ENCODE data around the gene CDH4.

Gene CDH4

DNA sequence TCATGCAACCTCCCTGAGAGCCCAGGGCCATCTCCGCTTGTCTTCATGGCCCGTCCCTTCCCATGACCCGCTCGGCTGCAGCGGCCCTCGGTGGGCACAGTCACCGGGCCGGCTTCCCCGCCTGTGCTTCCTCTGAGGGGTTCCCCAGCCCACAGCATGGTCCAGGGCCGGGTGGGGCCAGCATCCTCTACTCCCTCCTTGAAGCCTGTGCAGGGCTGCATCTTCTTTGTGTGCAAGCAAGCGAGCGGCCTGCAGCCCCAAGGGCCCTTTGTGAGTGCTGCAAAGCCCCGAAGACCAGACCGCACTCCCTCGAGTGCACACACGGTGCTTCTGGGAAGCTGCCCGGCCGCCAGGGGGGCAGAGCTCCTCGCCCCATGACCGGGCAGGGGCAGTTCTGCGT lies 547.9 kb downstream of the CDH4 start:
- H3K4me1 ChIP-seq (ENCODE audit: control insufficient read depth in 1 of 2, insufficient read depth in 2 of 2, low read length in 2 of 2), result no peaks in the 10 kb centered on the region
- no peaks in the 10 kb centered on the region for H3K79me1 ChIP-seq (ENCODE audit: low read length)
- no peak overlapping the region for H2BK120ac ChIP-seq (ENCODE audit: insufficient read depth, low read length, poor library complexity)
- no peaks in the 10 kb centered on the region for H3K36me3 ChIP-seq (ENCODE audit: control insufficient read depth in 1 of 2, insufficient read depth in 2 of 2, low read length in 2 of 2)
- no peak overlapping the region for H3K27ac ChIP-seq (ENCODE audit: low read depth, low read length)
- no peak overlapping the region for H2AK5ac ChIP-seq (ENCODE audit: low read length)
- no CpG with 5 or more reads among the region's 21 CpGs for WGBS (ENCODE audit: extremely low coverage, insufficient coverage, insufficient read length)
- H3K27me3 ChIP-seq (ENCODE audit: insufficient read depth, low read length), result no peaks in the 10 kb centered on the region
- H3K14ac ChIP-seq (ENCODE audit: low read length), result no peak overlapping the region
- H3K9me3 ChIP-seq (ENCODE audit: insufficient read depth, low read depth, low read length), result peaks cover 3% of the 10 kb centered on the region
- no peak overlapping the region for H4K12ac ChIP-seq (ENCODE audit: low read depth, low read length)
- H2BK5ac ChIP-seq (ENCODE audit: low read depth, low read length, poor library complexity), result no peak overlapping the region
- H3K4me2 ChIP-seq (ENCODE audit: low read length), result no peak overlapping the region
- H3K18ac ChIP-seq (ENCODE audit: low read length), result no peak overlapping the region
- H2BK12ac ChIP-seq (ENCODE audit: low read length), result no peak overlapping the region
- no peak overlapping the region for H3K4me3 ChIP-seq (ENCODE audit: low read depth, low read length)
- H4K8ac ChIP-seq (ENCODE audit: low read depth, low read length), result no peak overlapping the region
- H3K9ac ChIP-seq (ENCODE audit: low read length), result no peak overlapping the region
- no peak overlapping the region for H3K23ac ChIP-seq (ENCODE audit: low read length)
- no peak overlapping the region for H2AFZ ChIP-seq (ENCODE audit: insufficient read depth, low read length, poor library complexity)
- no peak overlapping the region for H4K91ac ChIP-seq (ENCODE audit: low read depth, low read length)
- H3K79me2 ChIP-seq (ENCODE audit: control insufficient read depth, insufficient read depth, low read length, poor library complexity), result no peaks in the 10 kb centered on the region
- no peak overlapping the region for H3K4ac ChIP-seq (ENCODE audit: low read depth, low read length)
- DNase-seq, result no peak

DNA sequence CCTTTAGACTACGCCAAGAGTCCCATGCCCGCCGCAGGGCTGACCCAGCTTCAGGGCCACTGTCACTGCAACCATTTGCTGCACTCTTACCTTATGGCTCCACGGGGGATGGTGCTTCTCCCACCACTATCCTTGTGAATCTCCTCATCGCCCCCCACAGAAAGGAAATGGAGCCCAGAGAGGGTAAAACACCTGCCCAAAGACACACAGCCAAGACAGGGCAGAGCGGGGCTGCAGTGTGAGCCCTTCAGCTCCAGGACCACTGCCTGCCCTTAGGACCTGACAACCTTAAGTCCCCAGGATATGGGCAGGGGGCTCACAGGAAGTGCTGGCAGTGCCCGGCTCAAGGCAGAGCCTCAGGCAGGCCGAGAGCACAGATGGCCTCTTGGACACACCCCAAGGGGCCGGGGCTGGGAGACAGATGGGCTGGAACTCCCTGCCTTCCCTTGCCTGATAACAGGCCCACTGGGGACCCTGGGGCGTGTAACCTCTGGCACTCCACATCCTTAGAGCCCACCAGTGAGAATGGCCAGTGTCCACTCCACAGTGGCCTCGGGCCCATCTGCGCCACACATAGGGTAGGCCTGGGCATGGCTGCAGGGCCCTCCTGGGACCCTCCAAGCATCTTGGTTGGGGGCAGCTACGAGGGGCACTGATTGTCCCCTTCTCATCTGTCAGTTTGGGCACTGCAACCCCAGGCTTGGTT lies 548.5 kb downstream of the CDH4 start:
- H3K14ac ChIP-seq (ENCODE audit: low read length), result no peak overlapping the region
- no peak overlapping the region for H2BK5ac ChIP-seq (ENCODE audit: low read depth, low read length, poor library complexity)
- no peaks in the 10 kb centered on the region for H3K79me1 ChIP-seq (ENCODE audit: low read length)
- H3K4me1 ChIP-seq (ENCODE audit: control insufficient read depth in 1 of 2, insufficient read depth in 2 of 2, low read length in 2 of 2), result no peaks in the 10 kb centered on the region
- no peak overlapping the region for H3K4ac ChIP-seq (ENCODE audit: low read depth, low read length)
- no peaks in the 10 kb centered on the region for H3K36me3 ChIP-seq (ENCODE audit: control insufficient read depth in 1 of 2, insufficient read depth in 2 of 2, low read length in 2 of 2)
- no peak overlapping the region for H2BK120ac ChIP-seq (ENCODE audit: insufficient read depth, low read length, poor library complexity)
- no peak overlapping the region for H4K12ac ChIP-seq (ENCODE audit: low read depth, low read length)
- H3K27me3 ChIP-seq (ENCODE audit: insufficient read depth, low read length), result no peaks in the 10 kb centered on the region
- H3K79me2 ChIP-seq (ENCODE audit: control insufficient read depth, insufficient read depth, low read length, poor library complexity), result no peaks in the 10 kb centered on the region
- H3K9ac ChIP-seq (ENCODE audit: low read length), result no peak overlapping the region
- H2AK5ac ChIP-seq (ENCODE audit: low read length), result no peak overlapping the region
- no peak overlapping the region for H4K91ac ChIP-seq (ENCODE audit: low read depth, low read length)
- H3K27ac ChIP-seq (ENCODE audit: low read depth, low read length), result no peak overlapping the region
- H3K4me3 ChIP-seq (ENCODE audit: low read depth, low read length), result no peak overlapping the region
- H3K23ac ChIP-seq (ENCODE audit: low read length), result no peak overlapping the region
- no peak overlapping the region for H2BK12ac ChIP-seq (ENCODE audit: low read length)
- H4K8ac ChIP-seq (ENCODE audit: low read depth, low read length), result no peak overlapping the region
- no peak overlapping the region for H2AFZ ChIP-seq (ENCODE audit: insufficient read depth, low read length, poor library complexity)
- peaks cover 3% of the 10 kb centered on the region for H3K9me3 ChIP-seq (ENCODE audit: insufficient read depth, low read depth, low read length)
- DNase-seq, result no peak
- no peak overlapping the region for H3K4me2 ChIP-seq (ENCODE audit: low read length)
- no CpG with 5 or more reads among the region's 13 CpGs for WGBS (ENCODE audit: extremely low coverage, insufficient coverage, insufficient read length)
- no peak overlapping the region for H3K18ac ChIP-seq (ENCODE audit: low read length)

DNA sequence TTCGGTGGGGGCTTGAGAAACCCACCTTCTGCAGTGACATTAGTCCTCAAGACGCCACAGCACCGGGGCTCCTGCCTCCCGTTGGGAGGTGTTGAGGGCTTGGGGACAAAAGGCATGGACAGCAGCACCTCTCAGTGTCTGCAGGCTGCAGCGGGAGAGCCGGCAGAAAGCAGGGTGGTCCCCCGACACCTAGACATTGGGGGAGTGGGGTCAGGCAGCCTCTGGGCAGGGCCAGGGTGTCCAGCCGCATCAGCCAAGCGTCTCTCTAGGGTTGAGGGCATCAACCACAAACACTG lies 549.0 kb downstream of the CDH4 start:
- Histone ChIP-seq H2AFZ (ENCODE audit: insufficient read depth, low read length, poor library complexity) (no peak overlapping the region), H2BK12ac (ENCODE audit: low read length) (no peak overlapping the region), H4K91ac (ENCODE audit: low read depth, low read length) (no peak overlapping the region), H3K4me3 (ENCODE audit: low read depth, low read length) (no peak overlapping the region), H3K9ac (ENCODE audit: low read length) (no peak overlapping the region), H3K79me2 (ENCODE audit: control insufficient read depth, insufficient read depth, low read length, poor library complexity) (no peaks in the 10 kb centered on the region), H3K4me1 (ENCODE audit: control insufficient read depth in 1 of 2, insufficient read depth in 2 of 2, low read length in 2 of 2) (no peaks in the 10 kb centered on the region), H3K14ac (ENCODE audit: low read length) (no peak overlapping the region), H3K79me1 (ENCODE audit: low read length) (no peaks in the 10 kb centered on the region), H3K27ac (ENCODE audit: low read depth, low read length) (no peak overlapping the region), H2BK120ac (ENCODE audit: insufficient read depth, low read length, poor library complexity) (no peak overlapping the region), H3K4ac (ENCODE audit: low read depth, low read length) (no peak overlapping the region), H3K18ac (ENCODE audit: low read length) (no peak overlapping the region), H3K23ac (ENCODE audit: low read length) (no peak overlapping the region), H4K8ac (ENCODE audit: low read depth, low read length) (no peak overlapping the region), H3K36me3 (ENCODE audit: control insufficient read depth in 1 of 2, insufficient read depth in 2 of 2, low read length in 2 of 2) (no peaks in the 10 kb centered on the region), H2BK5ac (ENCODE audit: low read depth, low read length, poor library complexity) (no peak overlapping the region), H3K27me3 (ENCODE audit: insufficient read depth, low read length) (no peaks in the 10 kb centered on the region), H2AK5ac (ENCODE audit: low read length) (no peak overlapping the region), H4K12ac (ENCODE audit: low read depth, low read length) (no peak overlapping the region), H3K9me3 (ENCODE audit: insufficient read depth, low read depth, low read length) (peaks cover 3% of the 10 kb centered on the region), H3K4me2 (ENCODE audit: low read length) (no peak overlapping the region)
- DNase-seq, result no peak
- WGBS (ENCODE audit: extremely low coverage, insufficient coverage, insufficient read length), result no CpG with 5 or more reads among the region's 9 CpGs

DNA sequence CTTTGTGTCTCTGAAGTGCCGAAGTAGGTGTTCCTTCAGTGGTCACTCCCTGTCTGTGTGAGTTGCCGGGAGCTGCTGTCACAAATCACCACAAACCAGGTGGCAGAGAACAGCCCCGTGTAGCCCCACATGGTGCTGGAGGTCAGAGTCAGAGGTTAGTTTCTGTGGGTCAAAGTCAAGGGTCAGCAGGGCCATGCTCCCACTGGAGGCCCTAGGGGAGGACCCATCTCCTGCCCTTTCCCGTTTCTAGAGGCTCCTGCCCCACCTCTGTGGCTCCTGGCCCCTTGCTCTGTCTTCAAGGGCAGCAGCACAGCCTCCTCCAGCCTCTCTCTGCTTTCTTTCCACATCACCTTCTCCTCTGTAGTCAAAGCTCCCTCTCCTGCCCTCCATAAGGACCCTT lies 549.4 kb downstream of the CDH4 start:
- no peak overlapping the region for H3K4me3 ChIP-seq (ENCODE audit: low read depth, low read length)
- no peak overlapping the region for H2BK120ac ChIP-seq (ENCODE audit: insufficient read depth, low read length, poor library complexity)
- H3K79me2 ChIP-seq (ENCODE audit: control insufficient read depth, insufficient read depth, low read length, poor library complexity), result no peaks in the 10 kb centered on the region
- H3K79me1 ChIP-seq (ENCODE audit: low read length), result no peaks in the 10 kb centered on the region
- H4K12ac ChIP-seq (ENCODE audit: low read depth, low read length), result no peak overlapping the region
- H3K4ac ChIP-seq (ENCODE audit: low read depth, low read length), result no peak overlapping the region
- no peak overlapping the region for H3K14ac ChIP-seq (ENCODE audit: low read length)
- H3K23ac ChIP-seq (ENCODE audit: low read length), result no peak overlapping the region
- H2AFZ ChIP-seq (ENCODE audit: insufficient read depth, low read length, poor library complexity), result no peak overlapping the region
- H3K18ac ChIP-seq (ENCODE audit: low read length), result no peak overlapping the region
- H4K91ac ChIP-seq (ENCODE audit: low read depth, low read length), result no peak overlapping the region
- H2AK5ac ChIP-seq (ENCODE audit: low read length), result no peak overlapping the region
- H3K9me3 ChIP-seq (ENCODE audit: insufficient read depth, low read depth, low read length), result peaks cover 6% of the 10 kb centered on the region
- H3K9ac ChIP-seq (ENCODE audit: low read length), result no peak overlapping the region
- no peaks in the 10 kb centered on the region for H3K36me3 ChIP-seq (ENCODE audit: control insufficient read depth in 1 of 2, insufficient read depth in 2 of 2, low read length in 2 of 2)
- WGBS (ENCODE audit: extremely low coverage, insufficient coverage, insufficient read length), result no CpG with 5 or more reads among the region's 4 CpGs
- no peaks in the 10 kb centered on the region for H3K27me3 ChIP-seq (ENCODE audit: insufficient read depth, low read length)
- no peak overlapping the region for H4K8ac ChIP-seq (ENCODE audit: low read depth, low read length)
- H3K4me1 ChIP-seq (ENCODE audit: control insufficient read depth in 1 of 2, insufficient read depth in 2 of 2, low read length in 2 of 2), result no peaks in the 10 kb centered on the region
- no peak overlapping the region for H2BK12ac ChIP-seq (ENCODE audit: low read length)
- H3K4me2 ChIP-seq (ENCODE audit: low read length), result no peak overlapping the region
- DNase-seq, result no peak
- H2BK5ac ChIP-seq (ENCODE audit: low read depth, low read length, poor library complexity), result no peak overlapping the region
- no peak overlapping the region for H3K27ac ChIP-seq (ENCODE audit: low read depth, low read length)
